Measurements from ENCODE around the gene CDK12.
A peak's percentile ranks its signal among the peaks of the same experiment; 100 is the strongest.
"Not testable (repeated sequence)": the region's sequence is repeated elsewhere in the genome, so short reads cannot be mapped to it uniquely, and the experiment has no call there.

Gene CDK12

GRCh38 chr17:39450847-39451581 is 10.3 kb upstream of the CDK12 start, which contains the start of gene MED1:
Gene MED1 (minus strand): TSS chr17:39451263. CDS start chr17:39451062, 201 bp downstream.
- H3K4me3 ChIP-seq (ENCODE audit: low read depth, low read length) = peak within 1 kb of the TSS; percentile 82
- no peak for TF ChIP-seq CTCF (IDR thresholded peaks at IDR 0.05; ENCODE audit: borderline replicate concordance, insufficient read depth, low read depth, low read length)

- H3K4me3 ChIP-seq (ENCODE audit: low read depth, low read length) = no peak overlapping the region
- no peak for TF ChIP-seq CTCF (IDR thresholded peaks at IDR 0.05; ENCODE audit: borderline replicate concordance, insufficient read depth, low read depth, low read length)
Measured at GRCh38 chr17:39455919-39456318, 5.4 kb upstream of the CDK12 start.

GRCh38 chr17:39461926-39462569 is 762 bp downstream of the CDK12 start:
- peak overlapping the region; percentile 85 for H3K4me3 ChIP-seq (ENCODE audit: low read depth, low read length)
- TF ChIP-seq CTCF (IDR thresholded peaks at IDR 0.05; ENCODE audit: borderline replicate concordance, insufficient read depth, low read depth, low read length) = no peak

GRCh38 chr17:39462631-39463375 is 1.5 kb downstream of the CDK12 start:
- TF ChIP-seq CTCF (IDR thresholded peaks at IDR 0.05; ENCODE audit: borderline replicate concordance, insufficient read depth, low read depth, low read length) = no peak
- peak overlapping the region; percentile 85 for H3K4me3 ChIP-seq (ENCODE audit: low read depth, low read length)

GRCh38 chr17:39464639-39465181 is 3.4 kb downstream of the CDK12 start:
- H3K4me3 ChIP-seq (ENCODE audit: low read depth, low read length) = not testable (repeated sequence)

GRCh38 chr17:39468610-39469009 is 7.3 kb downstream of the CDK12 start:
- H3K4me3 ChIP-seq (ENCODE audit: low read depth, low read length) = not testable (repeated sequence)

- no peak overlapping the region for H3K4me3 ChIP-seq (ENCODE audit: low read depth, low read length)
- no peak for TF ChIP-seq CTCF (IDR thresholded peaks at IDR 0.05; ENCODE audit: borderline replicate concordance, insufficient read depth, low read depth, low read length)
Measured at GRCh38 chr17:39473310-39473709, 12.0 kb downstream of the CDK12 start.

- H3K4me3 ChIP-seq (ENCODE audit: low read depth, low read length) = not testable (repeated sequence)
Measured at GRCh38 chr17:39479631-39480030, 18.3 kb downstream of the CDK12 start.
